Heart right ventricle (tissue), 16 donors: ENCODE measurements around the gene ATP13A2. TPM values are rescaled to one million over a fixed set of nuclear protein-coding genes. Genes with fewer than 3 reads are reported as not detected.

Experiments
- ATAC-seq, 8 donors: fragments of 200-7000 bp; cut with Tn5 transposase; one replicate each; pipeline ENCODE4 v1.9.1; 2020; ENCODE audit warnings: mild to moderate bottlenecking in 8 of 8, moderate library complexity in 8 of 8, moderate number of reproducible peaks in 1 of 8
- DNase-seq, 2 donors: peaks; one replicate each; pipeline ENCODE4 v3.0.0-alpha.2; 2020
- H3K27ac ChIP-seq, 10 donors: fragments of 200-600 bp; sonication (generic) in 2 of 10; one replicate each; pipeline versions ENCODE4 v1.5.0 to v1.8.0; 2020 to 2022; ENCODE audit warnings: mild to moderate bottlenecking in 3 of 10
- H3K27me3 ChIP-seq, 7 donors: fragments of 200-600 bp; one replicate each; pipeline ENCODE4 v1.8.0; 2021 to 2022; ENCODE audit warnings: mild to moderate bottlenecking in 2 of 7
- H3K36me3 ChIP-seq, 9 donors: fragments of 200-600 bp; sonication (generic) in 1 of 9; one replicate each; pipeline versions ENCODE4 v1.5.0 to v1.8.0; 2020 to 2022; ENCODE audit warnings: mild to moderate bottlenecking in 2 of 9
- H3K4me1 ChIP-seq, 9 donors: fragments of 200-600 bp; sonication (generic) in 1 of 9; one replicate each; pipeline versions ENCODE4 v1.5.0 to v1.8.0; 2020 to 2022; ENCODE audit warnings: mild to moderate bottlenecking in 4 of 9
- H3K4me3 ChIP-seq, 10 donors: fragments of 200-600 bp; sonication (generic) in 2 of 10; one replicate each; pipeline versions ENCODE4 v1.5.0 to v1.8.0; 2020 to 2022; ENCODE audit warnings: mild to moderate bottlenecking in 7 of 10, moderate library complexity in 2 of 10
- H3K9me3 ChIP-seq, 11 donors: fragments of 200-600 bp in 10 of 11; sonication (generic) in 2 of 11; one replicate each; pipeline versions ENCODE4 v1.5.0 to v1.8.0; 2013 to 2022; ENCODE audit warnings: mild to moderate bottlenecking in 2 of 11, control low read depth in 1 of 11, moderate library complexity in 1 of 11
- WGBS, 2 donors: extraction: QIAGEN DNeasy Blood & Tissue Kit; methylation state at CpG; one replicate each; pipeline ENCODE4 v1.1.7; 2013; ENCODE audit warnings: inconsistent platforms in 1 of 2; 5-methylcytosine and 5-hydroxymethylcytosine counted together
- intact Hi-C, 10 donors: fragments of 100-400 bp; cut with DNase I; formaldehyde crosslinking; loops; one replicate each; pipeline versions ENCODE4 v1.11.1 to v1.14.2; 2022
- polyA plus RNA-seq, 2 donors: library from polyadenylated mRNA; stranded (reverse); fragments of 200-250 nt; gene quantifications; one replicate each; pipeline ENCODE4 v1.2.3, GENCODE V29; 2013
- total RNA-seq, 10 donors: library from RNA; stranded (reverse); fragmentation: NEBNext Ultra II Directional in 3 of 10; extraction: Animal tissue kit (Norgen Biotek cat#: 25700) in 3 of 10; gene quantifications; one replicate each; pipeline versions ENCODE4 v1.2.1 to v1.2.4, GENCODE V29; 2021 to 2023
- TF ChIP-seq, protein P1 (sequence below), 9 donors: fragments of 200-600 bp; sonication (generic) in 2 of 9; IDR thresholded peaks; one replicate each; pipeline versions ENCODE4 v1.5.0 to v1.8.0; 2021 to 2022; ENCODE audit warnings: antibody characterized with exemption in 9 of 9, mild to moderate bottlenecking in 5 of 9, moderate library complexity in 1 of 9
- donor health status: Arrhythmogenic right ventricular cardiomyopathy.
- donor health status: ischemic (EF 13 %, LVEDD 7.1; RV severe dilation, severe dysfunction).
- donor health status: healthy with polysubstance abuse.
- donor health status: DM: no; HTN: yes; CAD: no.
- donor health status: DM: no; HTN: no; CAD: no.
- donor health status: ischemic (EF 25% LVEDD 6.9; RV normal size, moderate dysfunction).
- donor health status: ischemic (EF 25% LVEDD 5.7; RV mildly dilated, moderate dysfunction).
- donor health status: healthy.
- donor health status: DM: yes; HTN: yes; CAD: no.
- donor health status: Ischemic cardiomyopathy.
- donor health status: ischemic (EF 35%, LVEDD 5.7; RV mildly dilated, moderate dysfunction).
- donor health status: nonischemic (EF 11% LVEDD 7.7; RV severe dilation, severe dysfunction).
- donor health status: DM: yes; HTN: yes; CAD: no.
- donor health status: PGD.
- donor health status: ischemic (EF 29% LVEDD 5.4; RV normal size, mild dysfunction).
- donor health status: nonischemic (EF 23%, LVEDD 6.1; RV moderate dilation, normal function).

ATP13A2 gene
- total and polyA plus RNA-seq, 12 donors: 7.2 to 20.0 (median 11.0) TPM

DNA sequence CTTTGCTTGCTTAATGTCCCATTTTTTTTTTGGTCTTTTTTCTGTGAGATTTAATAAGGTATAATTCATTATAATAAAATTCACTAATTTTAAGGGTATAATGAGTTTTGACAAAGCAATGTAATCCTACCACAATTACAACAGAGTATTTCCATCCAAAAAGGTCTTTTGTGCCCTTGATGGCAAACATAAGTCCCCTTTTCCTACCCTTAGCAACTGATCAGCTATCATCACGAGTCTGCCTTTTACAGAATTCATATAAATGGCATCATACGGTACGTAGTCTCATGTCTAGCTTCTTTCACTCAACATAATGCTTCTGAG lies 34.6 kb upstream of the ATP13A2 start:
- Histone ChIP-seq H3K4me3 (no peak overlapping the region), H3K27me3 (no peaks in the 10 kb centered on the region), H3K36me3 (peaks cover 0 to 67% (median 43%) of the 10 kb centered on the region in 9 donors), H3K9me3 (no peaks in the 10 kb centered on the region), H3K27ac (no peak overlapping the region), H3K4me1 (peaks cover 0 to 47% (median 29%) of the 10 kb centered on the region in 9 donors)
- no peak for ATAC-seq
- no peak for DNase-seq
- TF ChIP-seq, protein P1, sequence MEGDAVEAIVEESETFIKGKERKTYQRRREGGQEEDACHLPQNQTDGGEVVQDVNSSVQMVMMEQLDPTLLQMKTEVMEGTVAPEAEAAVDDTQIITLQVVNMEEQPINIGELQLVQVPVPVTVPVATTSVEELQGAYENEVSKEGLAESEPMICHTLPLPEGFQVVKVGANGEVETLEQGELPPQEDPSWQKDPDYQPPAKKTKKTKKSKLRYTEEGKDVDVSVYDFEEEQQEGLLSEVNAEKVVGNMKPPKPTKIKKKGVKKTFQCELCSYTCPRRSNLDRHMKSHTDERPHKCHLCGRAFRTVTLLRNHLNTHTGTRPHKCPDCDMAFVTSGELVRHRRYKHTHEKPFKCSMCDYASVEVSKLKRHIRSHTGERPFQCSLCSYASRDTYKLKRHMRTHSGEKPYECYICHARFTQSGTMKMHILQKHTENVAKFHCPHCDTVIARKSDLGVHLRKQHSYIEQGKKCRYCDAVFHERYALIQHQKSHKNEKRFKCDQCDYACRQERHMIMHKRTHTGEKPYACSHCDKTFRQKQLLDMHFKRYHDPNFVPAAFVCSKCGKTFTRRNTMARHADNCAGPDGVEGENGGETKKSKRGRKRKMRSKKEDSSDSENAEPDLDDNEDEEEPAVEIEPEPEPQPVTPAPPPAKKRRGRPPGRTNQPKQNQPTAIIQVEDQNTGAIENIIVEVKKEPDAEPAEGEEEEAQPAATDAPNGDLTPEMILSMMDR (IDR thresholded peaks at IDR 0.05): peak in 3 of 9 donors; percentile 1 to 5 (median 3)
- WGBS, 2 donors: 57 to 71% methylated on average over 3 of the region's 3 CpGs
- intact Hi-C loops: loop anchor here in 7 of 10 donors (1.0 to 5.0 kb wide), 6 partner anchors 34 to 95 kb away; partner anchors contain the start of gene ATP13A2 (in 1 of the 7)

- peaks cover 0 to 67% (median 37%) of the 10 kb centered on the region in 9 donors for H3K36me3 ChIP-seq
- DNase-seq (no peak), ATAC-seq (peak; percentile 46 to 85 (median 68))
- WGBS, 2 donors: 28 to 35% methylated on average over 9 of the region's 9 CpGs
- H3K27ac ChIP-seq: peak overlapping the region in 2 of 10 donors; percentile 2 to 54
- peak overlapping the region in 4 of 10 donors; percentile 18 to 31 (median 28) for H3K4me3 ChIP-seq
- TF ChIP-seq, protein P1 (IDR thresholded peaks at IDR 0.05): peak; percentile 55 to 88 (median 76)
- intact Hi-C loops: loop anchor here in 9 of 10 donors (1.0 to 5.0 kb wide), 6 partner anchors 33 to 95 kb away; partner anchors contain the start of gene ATP13A2 (in 1 of the 9)
- no peaks in the 10 kb centered on the region for H3K9me3 ChIP-seq
- H3K27me3 ChIP-seq: no peaks in the 10 kb centered on the region
- peaks cover 0 to 42% (median 24%) of the 10 kb centered on the region in 9 donors for H3K4me1 ChIP-seq
Observed at GRCh38 chr1:17045634-17046333, 34.1 kb upstream of the ATP13A2 start.

DNA sequence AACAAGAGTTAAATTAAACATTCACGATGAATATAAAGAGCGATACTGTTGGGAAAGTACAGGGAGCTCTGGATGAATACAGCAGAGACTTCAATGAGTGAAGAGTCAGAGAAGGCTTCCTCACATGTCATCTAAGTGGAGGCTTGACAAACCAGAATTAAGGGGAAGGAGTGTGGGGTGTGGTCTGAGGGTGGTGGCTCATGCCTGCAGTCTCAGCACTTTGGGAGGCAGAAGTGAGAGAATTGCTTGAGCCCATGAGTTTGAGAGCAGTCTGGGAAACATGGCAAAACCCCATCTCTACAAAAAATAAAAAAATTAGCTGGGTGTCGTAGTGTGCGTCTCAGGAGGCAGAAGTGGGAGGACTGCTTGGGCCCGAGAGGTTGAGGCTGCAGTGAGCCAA lies 33.4 kb upstream of the ATP13A2 start:
- Histone ChIP-seq H3K4me1 (peaks cover 0 to 36% (median 22%) of the 10 kb centered on the region in 9 donors), H3K36me3 (peaks cover 0 to 67% (median 42%) of the 10 kb centered on the region in 9 donors), H3K27me3 (no peaks in the 10 kb centered on the region), H3K27ac (peak overlapping the region in 2 of 10 donors; percentile 2 to 54), H3K4me3 (no peak overlapping the region), H3K9me3 (no peaks in the 10 kb centered on the region)
- 70 to 72% methylated on average over 5 of the region's 5 CpGs for WGBS, 2 donors
- intact Hi-C loops: loop anchor here in 8 of 10 donors (2.0 to 5.0 kb wide), 5 partner anchors 33 to 94 kb away; partner anchors contain the start of gene ATP13A2 (in 1 of the 8)
- TF ChIP-seq, protein P1 (IDR thresholded peaks at IDR 0.05): no peak
- DNase-seq: no peak
- ATAC-seq: peak in 7 of 8 donors; percentile 26 to 78 (median 53)

DNA sequence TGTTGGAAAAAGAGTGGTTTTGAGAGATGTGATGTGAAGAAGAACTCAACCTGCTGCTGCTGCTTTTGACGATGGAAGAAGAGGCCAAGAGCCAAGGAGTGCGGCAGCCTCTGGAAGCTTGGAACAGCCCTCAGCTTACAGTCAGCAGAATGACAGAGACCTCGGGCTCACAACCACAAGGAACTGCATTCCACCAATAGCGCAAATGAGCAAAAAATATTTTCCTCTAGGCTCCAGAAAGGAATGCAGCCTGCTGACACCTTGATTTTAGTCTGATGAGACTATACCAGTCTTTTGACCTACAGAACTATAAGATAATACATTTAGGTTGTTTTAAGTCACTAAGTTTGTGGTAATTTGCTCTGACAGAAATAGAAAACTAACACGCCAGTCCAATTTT lies 31.9 kb upstream of the ATP13A2 start:
- intact Hi-C loops: loop anchor here in 3 of 10 donors (2.0 to 5.0 kb wide), 2 partner anchors 81 to 93 kb away; no protein-coding TSS in a partner anchor
- Histone ChIP-seq H3K4me1 (peaks cover 0 to 34% (median 22%) of the 10 kb centered on the region in 9 donors), H3K4me3 (no peak overlapping the region), H3K36me3 (peaks cover 0 to 69% (median 50%) of the 10 kb centered on the region in 9 donors), H3K9me3 (no peaks in the 10 kb centered on the region), H3K27ac (no peak overlapping the region), H3K27me3 (no peaks in the 10 kb centered on the region)
- TF ChIP-seq, protein P1 (IDR thresholded peaks at IDR 0.05): no peak
- 81 to 92% methylated on average over 5 of the region's 5 CpGs for WGBS, 2 donors
- DNase-seq (no peak), ATAC-seq (no peak)
